H1 (cell line): ENCODE data around the gene MAP7. TPM values are rescaled to one million over a fixed set of nuclear protein-coding genes. Genes with fewer than 3 reads are reported as not detected.

Experiments
- CTCF ChIA-PET: fragments of 300-600 bp; sonication (Branson Sonifier 250); formaldehyde crosslinking; loops from one replicate; lab custom pipeline; 2021; ENCODE audit not compliant: partially characterized antibody; lab: Charles Lee
- POLR2A ChIA-PET: fragments of 300-600 bp; sonication (Branson Sonifier 250); formaldehyde crosslinking; loops from one replicate; lab custom pipeline; 2021; ENCODE audit warnings: inconsistent platforms; ENCODE audit not compliant: partially characterized antibody; lab: Charles Lee
- DNase-seq, 2 experiments: peaks; one replicate each; pipeline versions ENCODE4 v3.0.0 to v3.0.0-alpha.2; 2010 to 2022; ENCODE audit warnings: low spot score in 2 of 2, low read depth in 1 of 2, mixed read lengths in 1 of 2
- FAIRE-seq: peaks from 2 replicates; lab custom pipeline; 2011; peaks lifted over from hg19 to GRCh38; lab: Jason Lieb, UNC
- H2AFZ ChIP-seq: 2 replicates; pipeline ENCODE4 v1.8.1; 2012; ENCODE audit warnings: low read length, inconsistent platforms
- H2AK5ac ChIP-seq: 2 replicates; pipeline ENCODE4 v1.6.1; 2013; ENCODE audit warnings: low read depth, low read length
- H2BK120ac ChIP-seq: replicated peaks from 2 replicates; pipeline ENCODE3; 2013; ENCODE audit warnings: low read depth, low read length, inconsistent platforms
- H2BK12ac ChIP-seq: 2 replicates; pipeline ENCODE4 v1.6.1; 2013; ENCODE audit warnings: low read depth, low read length
- H2BK15ac ChIP-seq: 2 replicates; pipeline ENCODE4 v1.6.1; 2013; ENCODE audit warnings: low read length
- H2BK20ac ChIP-seq: 2 replicates; pipeline ENCODE4 v1.6.1; 2013; ENCODE audit warnings: low read length
- H2BK5ac ChIP-seq: 2 replicates; pipeline ENCODE4 v1.6.1; 2013; ENCODE audit warnings: low read depth, low read length
- H3K14ac ChIP-seq: 2 replicates; pipeline ENCODE4 v1.6.1; 2013; ENCODE audit warnings: inconsistent platforms; ENCODE audit not compliant: insufficient read length
- H3K18ac ChIP-seq: 2 replicates; pipeline ENCODE4 v1.6.1; 2013; ENCODE audit warnings: low read length; ENCODE audit errors: extremely low read depth
- H3K23ac ChIP-seq: 2 replicates; pipeline ENCODE4 v1.6.1; 2013; ENCODE audit warnings: inconsistent platforms; ENCODE audit not compliant: insufficient read length
- H3K23me2 ChIP-seq: 2 replicates; pipeline ENCODE4 v1.6.1; 2013; ENCODE audit warnings: low read depth, low read length
- H3K27ac ChIP-seq: 2 replicates; pipeline ENCODE4 v1.6.1; 2011; ENCODE audit warnings: low read depth, low read length, inconsistent platforms
- H3K27me3 ChIP-seq, 4 experiments: replicated peaks in 1 of 4; 1 replicate in 1 of 4; 2 replicates in 3 of 4; pipeline versions ENCODE4 v1.6.1 to v1.8.1; 2011 to 2013; ENCODE audit warnings: low read length in 3 of 4, mild to moderate bottlenecking in 3 of 4, inconsistent platforms in 2 of 4, mixed read lengths in 2 of 4, moderate library complexity in 1 of 4; ENCODE audit not compliant: control insufficient read depth in 3 of 4, insufficient read depth in 3 of 4; ENCODE audit errors: extremely low read depth in 1 of 4
- H3K36me3 ChIP-seq, 4 experiments: 2 replicates each; pipeline versions ENCODE4 v1.6.1 to v1.8.1; 2011 to 2013; ENCODE audit warnings: mild to moderate bottlenecking in 4 of 4, low read length in 3 of 4, moderate library complexity in 2 of 4, control low read depth in 1 of 4, inconsistent platforms in 1 of 4; ENCODE audit not compliant: insufficient read depth in 4 of 4, control insufficient read depth in 2 of 4
- H3K4ac ChIP-seq: replicated peaks from 2 replicates; pipeline ENCODE3; 2013; ENCODE audit warnings: low read length, low read depth, mixed read lengths, inconsistent platforms; ENCODE audit not compliant: insufficient read length
- H3K4me1 ChIP-seq, 4 experiments: replicated peaks in 1 of 4; 1 replicate in 1 of 4; 2 replicates in 3 of 4; pipeline versions ENCODE4 v1.6.1 to v1.8.1; 2011 to 2013; ENCODE audit warnings: low read length in 3 of 4, inconsistent platforms in 2 of 4, mixed read lengths in 1 of 4; ENCODE audit not compliant: insufficient read depth in 4 of 4, control insufficient read depth in 3 of 4
- H3K4me2 ChIP-seq, 2 experiments: 2 replicates each; pipeline versions ENCODE4 v1.6.1 to v1.8.1; 2011 to 2013; ENCODE audit warnings: low read depth in 2 of 2, low read length in 2 of 2, control low read depth in 1 of 2, inconsistent platforms in 1 of 2, mild to moderate bottlenecking in 1 of 2; ENCODE audit not compliant: insufficient read depth in 1 of 2
- H3K4me3 ChIP-seq, 4 experiments: fragments of 200-600, 300-600 bp in 1 of 4; sonication (generic), shearing (Covaris generic), sonication (Bioruptor Twin) in 1 of 4; 2 replicates each; pipeline versions ENCODE4 v1.5.1 to v1.8.1; 2011 to 2016; ENCODE audit warnings: low read length in 4 of 4, low read depth in 3 of 4, control low read depth in 2 of 4, inconsistent platforms in 2 of 4, mild to moderate bottlenecking in 2 of 4, mixed read lengths in 1 of 4, moderate library complexity in 1 of 4; ENCODE audit not compliant: insufficient read depth in 2 of 4; ENCODE audit errors: extremely low read depth in 1 of 4
- H3K56ac ChIP-seq: replicated peaks from 2 replicates; pipeline ENCODE3; 2013; ENCODE audit warnings: low read depth, mild to moderate bottlenecking, mixed read lengths, low read length, inconsistent platforms; ENCODE audit not compliant: insufficient read length
- H3K79me1 ChIP-seq: 2 replicates; pipeline ENCODE4 v1.6.1; 2013; ENCODE audit warnings: low read depth, low read length, control low read depth
- H3K79me2 ChIP-seq, 2 experiments: 2 replicates each; pipeline versions ENCODE4 v1.6.1 to v1.8.1; 2012 to 2013; ENCODE audit warnings: low read length in 2 of 2, mild to moderate bottlenecking in 2 of 2, inconsistent platforms in 1 of 2; ENCODE audit not compliant: insufficient read depth in 2 of 2, control insufficient read depth in 1 of 2
- H3K9ac ChIP-seq, 4 experiments: replicated peaks in 1 of 4; 1 replicate in 1 of 4; 2 replicates in 3 of 4; pipeline versions ENCODE4 v1.6.1 to v1.8.1; 2011 to 2013; ENCODE audit warnings: low read depth in 3 of 4, low read length in 3 of 4, control low read depth in 2 of 4, mild to moderate bottlenecking in 2 of 4, moderate library complexity in 2 of 4, inconsistent platforms in 1 of 4; ENCODE audit errors: extremely low read depth in 1 of 4
- H3K9me3 ChIP-seq, 2 experiments: 2 replicates each; pipeline versions ENCODE4 v1.6.1 to v1.8.1; 2012 to 2013; ENCODE audit warnings: mild to moderate bottlenecking in 2 of 2, moderate library complexity in 2 of 2, control low read depth in 1 of 2, inconsistent platforms in 1 of 2, low read depth in 1 of 2, low read length in 1 of 2, mixed read lengths in 1 of 2; ENCODE audit not compliant: insufficient read depth in 2 of 2
- H4K20me1 ChIP-seq, 2 experiments: replicated peaks in 1 of 2; 2 replicates each; pipeline versions ENCODE3 to v1.8.1; 2011 to 2013; ENCODE audit warnings: inconsistent platforms in 2 of 2, low read length in 2 of 2, mild to moderate bottlenecking in 1 of 2; ENCODE audit not compliant: insufficient read depth in 2 of 2, control insufficient read depth in 1 of 2
- H4K5ac ChIP-seq: 2 replicates; pipeline ENCODE4 v1.6.1; 2013; ENCODE audit warnings: low read length, low read depth, mixed read lengths, inconsistent platforms; ENCODE audit not compliant: insufficient read length
- H4K8ac ChIP-seq: 2 replicates; pipeline ENCODE4 v1.8.0; 2013; ENCODE audit warnings: mild to moderate bottlenecking, moderate library complexity, low read length, inconsistent platforms; ENCODE audit not compliant: insufficient read depth; ENCODE audit errors: extremely low read depth
- H4K91ac ChIP-seq: replicated peaks from 2 replicates; pipeline ENCODE3; 2013; ENCODE audit warnings: low read length, mixed read lengths, inconsistent platforms; ENCODE audit not compliant: insufficient read length
- CEBPB ChIP-seq: IDR thresholded peaks from 2 replicates; pipeline ENCODE4 v1.6.1; 2012; ENCODE audit warnings: low read depth, low read length
- EP300 ChIP-seq, 2 experiments: IDR thresholded peaks; 1 replicate in 1 of 2; 2 replicates in 1 of 2; pipeline ENCODE4 v1.6.1; 2011 to 2012; ENCODE audit warnings: low read depth in 2 of 2, low read length in 2 of 2, mild to moderate bottlenecking in 2 of 2, borderline replicate concordance in 1 of 2, inconsistent platforms in 1 of 2, moderate library complexity in 1 of 2
- HDAC6 ChIP-seq: IDR thresholded peaks from one replicate; pipeline ENCODE4 v1.7.1; 2012; ENCODE audit warnings: low read depth, mild to moderate bottlenecking, inconsistent platforms, low read length, moderate library complexity
- RFX5 ChIP-seq: IDR thresholded peaks from 2 replicates; pipeline ENCODE4 v1.6.1; 2011; ENCODE audit warnings: low read depth, low read length, improper control_type of control experiment, borderline replicate concordance
- WGBS, 2 experiments: shearing (Covaris generic) in 1 of 2; methylation state at CpG; one replicate each; pipeline versions ENCODE4 v1.1.6 to v1.1.7; 2013 to 2015; ENCODE audit warnings: low lambda C conversion rate in 2 of 2, mixed read lengths in 2 of 2, inconsistent platforms in 1 of 2, low coverage in 1 of 2, missing lambda C conversion rate in 1 of 2; ENCODE audit not compliant: insufficient replicate concordance in 2 of 2, insufficient coverage in 1 of 2, insufficient read length in 1 of 2; ENCODE audit errors: extremely low coverage in 1 of 2, missing lambda C conversion rate in 1 of 2; 5-methylcytosine and 5-hydroxymethylcytosine counted together
- polyA plus RNA-seq, 7 experiments: library from polyadenylated mRNA; depleted of rRNA in 3 of 7; stranded (reverse) in 5 of 7; unstranded in 2 of 7; fragments of >200 nt in 5 of 7; fragments of 200-250 nt in 2 of 7; gene quantifications; 1 replicate in 5 of 7; 2 replicates in 1 of 7; 4 replicates in 1 of 7; pipeline versions ENCODE4 v1.2.1 to v1.2.3, GENCODE V29; 2011 to 2013; ENCODE audit warnings: missing spikeins in 2 of 7, mixed read lengths in 2 of 7
- total RNA-seq: library from RNA; stranded (reverse); fragmentation: NEBNext Ultra II Directional; extraction: Animal tissue kit (Norgen Biotek cat#: 25700); gene quantifications from 2 replicates; pipeline ENCODE4 v1.2.1, GENCODE V29; 2021

The MAP7 gene
- total and polyA plus RNA-seq, 2 of the 8 experiments (the other 6 are each of a cell fraction or from before 2014, with no cell fraction given), result 13.5 to 66.9 TPM

- peaks cover 0 to 34% of the 10 kb centered on the region in 2 experiments; a peak in 2 of 4 replicates for H3K79me2 ChIP-seq
- DNase-seq, result no peak
- no peak overlapping the region for H4K91ac ChIP-seq
- ChIA-PET CTCF (interaction anchor here (1.0 to 2.9 kb wide), 13 partner anchors 11 to 300 kb away, joined by 3 to 22 read pairs (median 4); partner anchors contain the start of gene BCLAF1), POLR2A (interaction anchor here (1.1 to 1.3 kb wide), 3 partner anchors 208 to 301 kb away, joined by 3 to 4 read pairs (median 3); partner anchors contain the start of gene MTFR2)
- H2BK120ac ChIP-seq, result no peak overlapping the region
- H3K23ac ChIP-seq, result no peak overlapping the region
- no peak overlapping the region for H4K5ac ChIP-seq
- peak overlapping the region; percentile 84; the same call in 1 of the 2 replicates for H2AFZ ChIP-seq
- peak overlapping the region; percentile 30 to 99 (median 46) for H3K4me3 ChIP-seq
- H3K23me2 ChIP-seq, result peaks cover 13% of the 10 kb centered on the region
- FAIRE-seq, result no peak
- TF ChIP-seq EP300 (IDR thresholded peaks at IDR 0.05; ENCODE audit: borderline replicate concordance in 1 of 2, low read depth in 2 of 2, low read length in 2 of 2) (no peak), RFX5 (no peak), CEBPB (no peak), HDAC6 (no peak)
- no peak overlapping the region for H3K9ac ChIP-seq
- H3K4me2 ChIP-seq, result peak overlapping the region; percentile 54 to 88
- no peak overlapping the region for H3K27ac ChIP-seq
- no peaks in the 10 kb centered on the region for H3K9me3 ChIP-seq
- H4K20me1 ChIP-seq, result no peaks in the 10 kb centered on the region
- peaks cover 0 to 10% (median 1%) of the 10 kb centered on the region in 4 experiments; a peak in 5 of 7 replicates for H3K4me1 ChIP-seq
- H2BK12ac ChIP-seq, result no peak overlapping the region
- H3K18ac ChIP-seq, result no peak overlapping the region
- no peak overlapping the region for H2AK5ac ChIP-seq
- H3K4ac ChIP-seq, result no peak overlapping the region
- H4K8ac ChIP-seq, result no peak overlapping the region
- H3K27me3 ChIP-seq, result peaks cover 0 to 14% (median 7%) of the 10 kb centered on the region in 4 experiments; a peak in 5 of 7 replicates
- no peak overlapping the region for H3K14ac ChIP-seq
- H2BK20ac ChIP-seq, result no peak overlapping the region
- H3K56ac ChIP-seq, result no peak overlapping the region
- H2BK15ac ChIP-seq, result no peak overlapping the region
- WGBS, 2 experiments, result 54% methylated on average over 8 of the region's 8 CpGs; no CpG with 5 or more reads in 1 of the 2 experiments
- no peaks in the 10 kb centered on the region for H3K36me3 ChIP-seq
- no peaks in the 10 kb centered on the region for H3K79me1 ChIP-seq
- H2BK5ac ChIP-seq, result no peak overlapping the region
These were observed 881 bp upstream of the MAP7 start for GRCh38 chr6:136551103-136551502.
